Activated naive CD4-positive, alpha-beta T cell (primary cell): ENCODE measurements around the gene AMBRA1.

Source experiments
- DNase-seq, 4 experiments: peaks; one replicate each; lab custom pipeline; 2025; lab: John Stamatoyannopoulos, UW

Gene AMBRA1

GRCh38 chr11:46367244-46367915 lies 226.4 kb downstream of the AMBRA1 start:
- DNase-seq = peak; percentile 34 to 74 (median 60)

- DNase-seq = no peak
Observed at GRCh38 chr11:46366661-46367161, 227.1 kb downstream of the AMBRA1 start.

GRCh38 chr11:46366260-46366659 lies 227.6 kb downstream of the AMBRA1 start:
- DNase-seq = no peak

DNA sequence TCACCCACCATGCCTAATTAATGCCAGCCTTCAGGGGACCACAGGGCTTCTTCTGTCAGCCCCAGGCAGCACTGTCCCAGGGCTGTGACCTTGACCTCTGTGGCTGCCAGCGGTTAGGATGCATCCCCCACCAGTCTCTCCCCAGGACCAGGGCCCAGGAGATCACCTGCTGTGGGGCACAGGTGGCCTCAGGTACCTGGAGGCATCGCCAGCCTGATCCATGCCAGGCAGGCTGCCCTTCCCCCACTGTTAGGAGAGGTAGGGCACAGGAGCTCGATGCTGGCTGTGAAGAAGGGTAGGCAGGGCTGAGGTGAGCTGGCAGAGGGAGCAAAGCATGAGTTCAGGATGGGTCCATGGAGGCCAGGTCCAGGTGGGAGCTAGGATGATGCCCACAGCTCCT lies 229.0 kb downstream of the AMBRA1 start:
- DNase-seq = no peak

GRCh38 chr11:46364056-46364455 lies 229.8 kb downstream of the AMBRA1 start:
- no peak for DNase-seq

- no peak for DNase-seq
Observed at GRCh38 chr11:46363455-46364005, 230.3 kb downstream of the AMBRA1 start.

DNA sequence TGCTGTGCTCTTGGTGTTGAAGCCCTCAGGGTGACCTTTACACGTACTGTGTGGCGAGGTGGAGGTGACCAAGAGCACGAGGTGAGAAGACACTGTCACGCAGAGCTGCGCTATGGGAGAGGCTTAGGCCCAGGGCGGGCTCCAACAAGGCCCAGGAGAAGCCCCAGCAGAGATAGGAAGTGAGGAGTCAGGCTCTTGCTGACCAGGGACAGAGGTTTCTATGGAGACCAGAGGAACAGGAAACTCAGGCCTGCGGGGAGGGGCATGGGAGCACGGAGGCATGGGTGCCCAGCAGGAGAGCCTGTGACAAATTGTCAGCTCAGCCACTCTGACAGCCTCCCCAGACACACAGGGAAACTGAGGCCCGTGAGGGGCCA lies 230.8 kb downstream of the AMBRA1 start:
- DNase-seq = no peak

- no peak for DNase-seq
Observed at GRCh38 chr11:46362156-46363030, 231.4 kb downstream of the AMBRA1 start.

GRCh38 chr11:46361283-46362155 lies 232.3 kb downstream of the AMBRA1 start:
- peak in 2 of 4 experiments; percentile 43 to 56 for DNase-seq

DNA sequence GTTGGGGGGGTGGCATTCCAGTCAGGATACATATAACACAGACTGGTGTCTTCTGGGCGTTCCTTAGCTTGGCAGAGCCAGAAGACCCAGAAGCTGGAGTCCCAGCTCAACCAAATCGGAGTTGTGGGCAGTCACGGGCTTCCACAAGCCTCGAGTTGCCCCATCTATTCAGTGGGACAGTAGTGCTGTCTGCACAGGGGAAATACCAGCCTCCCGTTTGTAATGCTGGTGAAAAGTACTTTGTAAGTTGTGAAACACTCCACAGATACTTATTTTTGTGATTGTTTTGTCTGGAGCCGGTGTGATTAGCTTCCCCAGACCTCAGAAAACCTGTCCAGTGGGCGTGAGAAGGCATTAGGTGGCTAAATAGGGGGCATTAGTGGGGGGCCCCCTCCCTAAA lies 232.9 kb downstream of the AMBRA1 start:
- DNase-seq = no peak

DNA sequence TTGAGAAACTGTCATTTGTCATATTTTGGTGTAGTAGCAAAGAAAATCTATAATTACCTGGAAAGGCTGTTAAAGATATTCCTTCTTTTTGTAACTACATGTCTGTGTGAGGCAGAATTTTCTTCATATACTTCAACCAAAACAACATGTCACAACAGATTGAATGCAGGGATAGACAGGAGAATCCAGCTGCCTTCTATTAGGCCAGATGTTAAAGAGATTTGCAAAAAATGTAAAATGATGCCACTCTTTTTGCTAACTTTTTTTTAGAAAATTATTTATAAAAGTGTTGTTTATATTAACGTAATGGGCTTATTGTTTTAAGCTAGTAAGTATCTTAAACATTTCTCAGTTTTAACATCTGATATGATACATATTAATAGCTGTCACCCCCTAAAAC lies 233.9 kb downstream of the AMBRA1 start:
- DNase-seq = no peak

DNA sequence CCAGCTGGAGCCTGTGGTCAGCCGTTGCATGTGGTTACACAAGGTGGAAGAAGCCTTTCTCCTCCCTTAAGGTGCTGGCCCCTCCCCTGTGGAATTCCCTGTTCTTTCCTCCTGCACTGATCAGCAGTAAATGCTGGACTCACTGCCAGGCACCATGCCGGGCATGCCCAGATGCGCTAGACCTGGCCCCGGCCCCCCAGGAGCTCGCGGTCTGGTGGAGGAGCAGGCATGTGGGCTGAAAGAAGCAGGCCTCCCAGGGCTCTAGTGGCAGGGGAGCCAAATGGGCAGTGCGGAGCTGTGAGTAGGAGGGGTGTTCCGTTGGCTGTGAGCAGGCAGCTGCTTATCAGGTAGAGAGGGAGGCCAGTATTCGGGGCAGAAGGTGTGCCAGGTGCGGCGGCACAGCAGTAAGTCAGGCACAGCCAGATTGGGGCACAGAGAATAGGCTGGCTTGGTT lies 236.3 kb downstream of the AMBRA1 start:
- DNase-seq = no peak

DNA sequence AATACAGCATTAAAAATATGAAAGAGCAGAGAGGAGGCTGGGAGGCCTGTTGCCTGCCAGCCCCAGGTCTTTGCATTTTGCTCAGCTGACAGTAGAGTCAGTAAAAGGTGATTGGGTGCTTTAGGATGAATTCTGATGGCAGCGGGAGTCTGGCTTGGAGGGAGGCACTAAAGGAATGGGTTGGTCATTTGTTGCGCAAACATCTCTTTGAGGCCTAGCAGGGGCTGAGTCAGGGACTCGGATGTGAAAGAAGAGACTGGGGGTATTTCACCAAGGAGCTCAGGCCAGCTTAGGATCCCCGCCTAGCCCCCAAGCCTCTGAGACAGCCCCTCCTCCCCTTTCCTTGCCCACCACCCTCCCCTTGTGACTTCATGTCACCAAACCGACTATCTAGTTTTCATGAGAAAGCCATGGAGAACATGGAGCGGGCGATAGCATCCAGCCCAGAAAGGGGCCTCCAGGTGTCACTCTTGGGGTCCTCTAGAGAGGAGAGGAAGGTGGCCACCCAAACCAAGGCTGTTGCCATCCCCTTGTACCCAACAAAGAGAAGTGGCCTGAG lies 236.8 kb downstream of the AMBRA1 start:
- DNase-seq = no peak

- peak in 2 of 4 experiments; percentile 12 for DNase-seq
Observed at GRCh38 chr11:46353698-46354097, 240.1 kb downstream of the AMBRA1 start.

- peak; percentile 47 to 69 (median 53) for DNase-seq
Observed at GRCh38 chr11:46352063-46352841, 241.6 kb downstream of the AMBRA1 start.

DNA sequence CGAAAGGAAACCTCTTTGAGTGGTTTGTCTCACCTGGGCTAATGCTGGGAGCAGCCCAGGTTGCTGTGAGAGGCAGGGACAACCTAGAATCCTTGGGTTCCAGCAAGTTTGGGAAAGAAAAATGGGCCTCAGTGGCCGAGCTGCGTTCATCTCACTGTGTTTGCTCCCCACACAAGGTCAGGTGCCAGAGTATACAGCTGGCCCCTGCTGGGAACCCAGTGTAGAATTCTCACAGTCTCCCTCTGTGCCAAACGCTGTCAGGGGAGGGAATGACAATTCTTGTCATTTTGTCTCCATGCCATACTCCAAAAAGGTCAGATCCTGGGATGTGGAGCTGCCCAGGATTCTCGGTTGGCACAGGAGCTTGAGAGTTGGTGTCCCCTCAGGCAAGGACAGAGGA lies 242.2 kb downstream of the AMBRA1 start:
- DNase-seq = no peak

- DNase-seq = no peak
Observed at GRCh38 chr11:46351148-46351547, 242.7 kb downstream of the AMBRA1 start.

GRCh38 chr11:46350695-46351094 lies 243.1 kb downstream of the AMBRA1 start:
- no peak for DNase-seq

DNA sequence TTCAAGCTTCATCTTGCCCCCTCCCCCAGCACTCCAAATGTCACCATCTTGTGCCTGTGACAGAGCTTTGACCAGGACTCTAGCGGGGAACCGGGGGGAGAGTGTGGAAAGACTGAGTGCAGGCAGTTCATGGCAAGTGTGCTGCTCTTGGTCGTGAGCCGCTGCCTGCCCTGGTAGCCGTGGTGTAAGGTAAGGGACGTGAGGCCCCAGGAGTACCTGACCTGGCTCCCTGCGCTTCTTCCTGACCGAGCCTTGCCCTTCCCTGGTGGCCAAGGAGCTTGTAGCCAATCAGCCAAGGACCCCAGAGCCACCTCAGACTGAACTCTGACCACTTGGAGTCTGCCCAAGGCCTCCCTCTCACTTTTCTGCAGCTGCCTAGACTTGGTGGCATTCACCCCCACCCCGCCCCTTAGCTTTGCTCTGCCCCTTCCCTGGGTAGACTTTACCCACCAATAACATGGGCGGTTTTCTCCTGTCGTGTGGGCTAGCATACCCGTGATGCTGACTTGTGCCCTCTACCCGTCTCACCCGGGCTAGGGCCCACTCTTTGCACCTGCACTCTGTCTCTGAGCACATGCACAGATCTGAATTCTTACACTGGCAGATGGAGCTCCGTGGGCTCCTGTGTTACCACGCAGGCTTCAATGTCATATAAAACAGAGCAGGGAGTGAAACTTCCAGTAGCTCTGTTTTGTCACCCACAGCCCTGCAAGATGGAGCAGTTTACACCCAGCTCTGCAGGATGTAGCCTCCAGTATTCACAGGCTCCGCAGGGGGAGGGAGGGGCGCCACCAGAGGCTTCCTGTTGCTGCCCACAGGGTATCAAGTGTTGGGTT lies 245.0 kb downstream of the AMBRA1 start:
- peak in 2 of 4 experiments; percentile 40 to 63 for DNase-seq
